GM21825 (cell line): ENCODE measurements around the gene SBF1.
"Not testable (repeated sequence)": the region's sequence is repeated elsewhere in the genome, so short reads cannot be mapped to it uniquely, and the experiment has no call there.

ENCODE experiments used
- ATAC-seq: cut with Tn5 transposase; IDR thresholded peaks from one replicate; pipeline ENCODE4 v1.9.1; 2021; ENCODE audit warnings: mild to moderate bottlenecking, moderate library complexity; ENCODE audit not compliant: unreplicated experiment

SBF1 gene, protein sequence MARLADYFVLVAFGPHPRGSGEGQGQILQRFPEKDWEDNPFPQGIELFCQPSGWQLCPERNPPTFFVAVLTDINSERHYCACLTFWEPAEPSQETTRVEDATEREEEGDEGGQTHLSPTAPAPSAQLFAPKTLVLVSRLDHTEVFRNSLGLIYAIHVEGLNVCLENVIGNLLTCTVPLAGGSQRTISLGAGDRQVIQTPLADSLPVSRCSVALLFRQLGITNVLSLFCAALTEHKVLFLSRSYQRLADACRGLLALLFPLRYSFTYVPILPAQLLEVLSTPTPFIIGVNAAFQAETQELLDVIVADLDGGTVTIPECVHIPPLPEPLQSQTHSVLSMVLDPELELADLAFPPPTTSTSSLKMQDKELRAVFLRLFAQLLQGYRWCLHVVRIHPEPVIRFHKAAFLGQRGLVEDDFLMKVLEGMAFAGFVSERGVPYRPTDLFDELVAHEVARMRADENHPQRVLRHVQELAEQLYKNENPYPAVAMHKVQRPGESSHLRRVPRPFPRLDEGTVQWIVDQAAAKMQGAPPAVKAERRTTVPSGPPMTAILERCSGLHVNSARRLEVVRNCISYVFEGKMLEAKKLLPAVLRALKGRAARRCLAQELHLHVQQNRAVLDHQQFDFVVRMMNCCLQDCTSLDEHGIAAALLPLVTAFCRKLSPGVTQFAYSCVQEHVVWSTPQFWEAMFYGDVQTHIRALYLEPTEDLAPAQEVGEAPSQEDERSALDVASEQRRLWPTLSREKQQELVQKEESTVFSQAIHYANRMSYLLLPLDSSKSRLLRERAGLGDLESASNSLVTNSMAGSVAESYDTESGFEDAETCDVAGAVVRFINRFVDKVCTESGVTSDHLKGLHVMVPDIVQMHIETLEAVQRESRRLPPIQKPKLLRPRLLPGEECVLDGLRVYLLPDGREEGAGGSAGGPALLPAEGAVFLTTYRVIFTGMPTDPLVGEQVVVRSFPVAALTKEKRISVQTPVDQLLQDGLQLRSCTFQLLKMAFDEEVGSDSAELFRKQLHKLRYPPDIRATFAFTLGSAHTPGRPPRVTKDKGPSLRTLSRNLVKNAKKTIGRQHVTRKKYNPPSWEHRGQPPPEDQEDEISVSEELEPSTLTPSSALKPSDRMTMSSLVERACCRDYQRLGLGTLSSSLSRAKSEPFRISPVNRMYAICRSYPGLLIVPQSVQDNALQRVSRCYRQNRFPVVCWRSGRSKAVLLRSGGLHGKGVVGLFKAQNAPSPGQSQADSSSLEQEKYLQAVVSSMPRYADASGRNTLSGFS (N-terminal part only)

DNA sequence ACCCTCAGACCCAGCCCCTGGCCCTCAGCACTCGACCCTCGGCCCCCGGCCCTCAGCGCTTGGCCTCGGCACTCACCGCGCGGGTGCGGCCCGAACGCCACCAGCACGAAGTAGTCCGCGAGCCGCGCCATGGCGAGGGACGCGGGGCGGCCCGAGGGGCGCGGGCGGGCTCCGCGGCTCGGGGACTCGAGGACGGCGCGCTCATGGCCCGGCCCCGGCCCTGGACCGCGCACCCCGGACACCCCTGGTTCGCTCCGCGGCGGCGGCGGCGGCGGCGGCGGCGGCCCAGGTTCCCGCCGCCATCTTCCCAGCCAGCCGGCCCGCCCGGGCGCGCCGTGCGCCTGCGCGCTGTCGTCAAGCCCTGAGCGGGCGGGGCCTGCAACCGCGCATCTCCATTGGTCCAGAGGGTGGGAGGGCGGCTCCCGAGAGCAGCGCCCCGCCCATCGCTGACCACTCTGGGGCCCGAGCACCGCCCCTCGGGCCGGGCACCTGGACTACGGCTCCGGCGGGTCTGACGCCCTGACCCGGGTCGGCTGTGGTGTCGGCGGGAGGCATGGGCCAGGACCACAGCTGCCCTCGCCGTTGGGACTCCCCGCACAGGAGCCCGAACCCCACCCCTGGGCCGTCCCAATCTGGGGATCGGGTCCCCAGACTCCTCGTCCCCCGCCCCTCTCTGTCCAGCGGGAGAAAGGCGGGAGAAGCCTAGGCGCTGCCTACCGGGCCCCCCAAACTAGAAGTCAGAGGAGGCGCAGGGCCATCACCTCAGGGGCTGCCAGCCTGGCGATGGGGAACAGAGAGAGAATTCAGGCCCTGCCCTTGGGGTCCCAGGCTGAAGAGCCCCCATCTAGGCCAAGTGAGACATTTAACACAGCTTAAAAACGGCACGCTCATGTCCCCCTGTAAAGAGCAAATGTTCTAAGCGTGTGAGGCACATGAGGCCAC lies at the start of gene SBF1:
SBF1 (minus strand) TSS at position 326 of the 942 bp plus-strand sequence; CDS start at position 131, 195 bp downstream.
- ATAC-seq, result peak; percentile 50

DNA sequence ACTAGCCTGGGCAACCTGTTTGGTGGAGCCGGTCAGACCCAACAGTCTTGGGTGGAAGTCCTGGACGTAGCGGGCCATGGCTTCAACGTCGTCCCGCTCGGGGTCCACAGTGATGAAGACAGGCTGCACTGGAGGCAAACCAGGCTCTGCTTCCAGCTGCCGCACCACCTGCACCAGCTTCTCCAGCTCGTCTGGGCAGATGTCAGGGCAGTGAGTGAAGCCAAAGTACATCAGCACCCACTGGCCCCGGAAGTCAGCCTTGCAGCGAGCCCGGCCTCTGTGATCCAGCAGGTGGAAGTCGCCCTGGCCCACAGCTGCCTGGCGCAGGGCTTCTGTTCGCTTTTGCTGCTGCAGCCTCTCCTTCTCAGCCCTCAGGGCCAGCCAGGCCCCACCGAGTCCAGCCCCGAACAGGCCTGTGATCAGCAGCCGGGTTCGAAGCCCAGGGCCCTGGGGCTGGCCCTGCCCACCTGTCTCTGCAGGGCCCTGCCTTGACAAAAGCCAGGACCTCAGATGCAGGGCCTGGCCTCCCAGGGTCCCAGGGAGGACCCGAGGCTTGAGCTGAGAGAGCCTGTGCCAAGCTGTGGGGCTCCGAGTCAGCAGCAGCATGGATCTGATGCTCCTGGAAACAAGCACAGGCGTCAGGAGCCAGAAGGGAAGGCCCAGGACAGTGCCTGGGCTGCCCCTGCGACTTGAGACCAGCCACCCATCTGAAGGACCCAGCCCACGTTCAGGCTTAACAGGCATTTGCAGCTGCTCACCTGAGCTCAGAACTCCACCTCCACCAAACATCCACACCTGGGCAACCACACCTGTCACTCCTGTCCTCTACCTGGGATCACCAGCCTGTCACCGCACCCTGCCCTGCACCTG lies 49.2 kb upstream of the SBF1 start:
- ATAC-seq, result no peak

DNA sequence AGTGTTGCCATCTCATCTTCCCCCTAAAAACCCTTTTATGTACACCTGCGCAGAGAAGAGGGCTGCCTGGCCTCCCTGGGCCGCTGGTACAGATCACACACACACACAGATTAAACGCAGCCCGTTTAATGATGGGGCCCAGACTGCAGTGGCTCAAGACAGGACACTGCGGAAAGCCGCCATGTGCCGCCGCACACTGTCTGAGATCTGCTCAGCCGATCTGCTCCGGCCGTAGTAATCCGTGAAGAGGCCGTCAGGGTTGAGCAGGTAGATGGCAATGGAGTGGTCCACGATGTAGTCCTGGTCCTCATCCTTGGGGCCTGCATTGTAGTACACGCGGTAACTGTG lies 48.6 kb upstream of the SBF1 start:
- ATAC-seq, result no peak

DNA sequence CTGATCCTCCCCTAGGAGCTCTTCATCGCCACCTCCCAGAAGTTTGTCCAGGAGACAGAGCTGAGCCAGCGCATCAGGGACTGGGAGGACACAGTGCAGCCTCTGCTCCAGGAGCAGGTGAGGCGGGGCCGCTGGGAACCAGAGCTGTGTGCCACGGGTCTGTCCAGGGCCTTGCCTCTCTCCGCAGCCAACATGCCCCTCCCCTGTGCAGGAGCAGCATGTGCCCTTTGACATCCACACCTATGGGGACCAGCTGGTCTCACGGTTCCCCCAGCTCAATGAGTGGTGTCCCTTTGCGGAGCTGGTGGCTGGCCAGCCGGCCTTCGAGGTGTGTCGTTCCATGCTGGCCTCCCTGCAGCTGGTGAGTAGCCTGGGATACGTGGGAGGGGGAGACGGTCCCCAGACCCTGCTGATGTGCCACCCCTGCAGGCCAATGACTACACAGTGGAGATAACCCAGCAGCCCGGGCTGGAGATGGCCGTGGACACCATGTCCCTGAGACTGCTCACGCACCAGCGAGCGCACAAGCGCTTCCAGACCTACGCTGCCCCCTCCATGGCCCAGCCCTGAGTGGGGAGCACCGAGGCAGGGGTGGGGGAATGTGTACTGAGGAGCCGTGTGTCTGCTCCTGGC lies 48.1 kb upstream of the SBF1 start:
- ATAC-seq, result no peak

DNA sequence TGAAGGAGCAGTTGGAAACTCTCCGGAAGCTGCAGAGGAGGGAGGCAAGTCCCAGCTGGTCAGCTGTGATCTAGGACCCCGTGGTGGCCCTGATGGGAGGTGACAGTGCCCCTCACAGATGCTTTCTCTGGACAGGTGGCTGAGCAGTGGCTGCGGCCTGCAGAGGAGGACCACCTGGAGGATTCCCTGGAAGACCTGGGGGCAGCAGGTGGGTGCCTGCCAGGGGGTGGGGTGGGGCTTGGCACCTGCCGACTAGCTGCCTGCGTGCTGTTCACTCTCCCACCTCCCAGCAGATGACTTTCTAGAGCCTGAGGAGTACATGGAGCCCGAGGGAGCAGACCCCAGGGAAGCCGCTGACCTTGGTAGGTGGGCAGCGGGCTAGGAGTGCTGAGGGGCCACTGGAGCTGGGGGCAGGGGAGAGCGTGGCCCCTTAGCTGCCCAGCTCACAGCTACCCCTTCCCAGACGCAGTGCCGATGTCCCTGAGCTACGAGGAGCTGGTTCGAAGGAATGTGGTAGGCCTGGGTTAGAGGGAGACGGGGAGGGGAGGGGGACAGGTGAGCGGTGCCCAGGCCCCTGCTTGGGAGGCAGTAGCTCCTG lies 47.5 kb upstream of the SBF1 start:
- ATAC-seq, result no peak

DNA sequence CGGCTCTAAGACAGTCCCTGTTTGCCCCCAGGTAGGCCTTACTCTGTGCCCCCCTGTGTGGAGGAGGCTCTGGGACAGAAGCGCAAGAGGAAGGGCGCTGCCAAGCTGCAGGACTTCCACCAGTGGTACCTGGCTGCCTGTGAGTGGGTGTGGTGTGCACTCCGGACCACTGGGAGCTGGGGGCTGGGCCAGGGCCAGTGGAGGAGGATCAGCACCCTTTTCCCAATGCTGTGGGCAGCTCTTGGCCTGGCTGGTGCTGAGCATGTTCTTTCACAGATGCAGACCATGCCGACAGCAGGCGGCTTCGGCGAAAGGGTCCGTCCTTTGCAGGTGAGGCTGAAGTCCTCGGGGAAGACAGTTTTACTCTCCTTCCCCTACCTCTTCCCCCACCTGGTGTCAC lies 46.9 kb upstream of the SBF1 start:
- ATAC-seq, result no peak

DNA sequence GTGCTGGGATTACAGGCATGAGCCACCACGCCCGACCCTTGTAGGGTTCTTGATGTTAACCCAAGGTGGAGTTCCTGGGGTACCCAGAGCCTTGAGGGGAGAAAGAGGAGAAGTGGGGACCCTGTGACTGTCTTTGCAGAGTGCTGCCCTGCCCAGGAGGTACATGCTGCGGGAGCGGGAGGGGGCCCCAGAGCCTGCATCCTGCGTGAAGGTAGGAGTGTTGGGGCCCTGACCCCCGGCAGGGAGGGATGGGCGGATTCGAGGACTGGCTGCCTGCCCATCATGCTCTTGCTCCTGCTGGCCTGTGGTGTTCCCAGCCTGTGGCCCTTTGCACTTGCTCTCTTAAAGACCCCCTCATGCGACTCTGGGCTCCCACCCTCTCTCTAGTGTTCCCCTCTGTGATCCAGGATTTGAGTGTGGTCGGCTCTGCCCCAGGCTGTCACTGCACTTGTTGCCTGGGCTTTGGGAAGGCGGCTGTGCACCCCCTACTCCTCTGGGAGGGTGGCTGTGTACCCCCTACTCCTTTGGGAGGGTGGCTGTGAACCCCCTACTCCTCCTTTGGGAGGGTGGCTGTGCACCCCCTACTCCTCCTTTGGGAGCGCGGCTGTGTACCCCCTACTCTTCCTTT lies 46.1 kb upstream of the SBF1 start:
- no peak for ATAC-seq

DNA sequence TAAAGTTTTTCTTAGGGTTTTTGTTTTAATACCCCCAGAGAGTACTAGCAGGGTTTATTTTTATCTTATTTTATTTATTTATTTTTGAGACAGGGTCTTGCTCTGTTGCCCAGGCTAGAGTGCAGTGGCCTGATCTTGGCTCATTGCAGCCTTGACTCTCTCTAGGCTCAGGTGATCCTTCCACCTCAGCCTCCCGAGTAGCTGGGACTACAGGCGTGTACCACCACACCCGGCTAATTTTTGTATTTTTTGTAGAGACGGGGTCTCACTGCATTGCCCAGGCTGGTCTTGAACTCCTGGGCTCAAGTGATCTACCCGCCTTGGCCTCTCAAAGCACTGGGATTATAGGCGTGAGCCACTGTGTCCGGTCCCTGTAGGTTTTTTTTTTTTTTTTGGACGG lies 45.3 kb upstream of the SBF1 start:
- ATAC-seq, result not testable (repeated sequence)

DNA sequence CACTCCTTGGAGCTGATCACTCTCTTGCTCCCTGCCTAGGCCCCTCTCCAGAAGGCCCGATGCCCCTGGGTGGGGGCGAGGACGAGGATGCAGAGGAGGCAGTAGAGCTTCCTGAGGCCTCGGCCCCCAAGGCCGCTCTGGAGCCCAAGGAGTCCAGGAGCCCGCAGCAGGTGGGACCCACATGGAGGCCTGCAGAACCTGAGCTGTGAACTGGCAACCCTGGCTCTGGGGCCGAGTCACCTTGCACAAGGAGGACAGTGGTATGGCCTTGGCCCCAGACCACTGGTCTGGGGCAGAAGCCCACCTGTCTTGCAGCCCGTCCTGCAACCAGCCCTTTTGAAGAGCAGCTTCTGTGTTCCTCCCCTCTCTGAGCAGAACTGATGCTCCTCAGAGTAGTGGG lies 44.3 kb upstream of the SBF1 start:
- no peak for ATAC-seq

DNA sequence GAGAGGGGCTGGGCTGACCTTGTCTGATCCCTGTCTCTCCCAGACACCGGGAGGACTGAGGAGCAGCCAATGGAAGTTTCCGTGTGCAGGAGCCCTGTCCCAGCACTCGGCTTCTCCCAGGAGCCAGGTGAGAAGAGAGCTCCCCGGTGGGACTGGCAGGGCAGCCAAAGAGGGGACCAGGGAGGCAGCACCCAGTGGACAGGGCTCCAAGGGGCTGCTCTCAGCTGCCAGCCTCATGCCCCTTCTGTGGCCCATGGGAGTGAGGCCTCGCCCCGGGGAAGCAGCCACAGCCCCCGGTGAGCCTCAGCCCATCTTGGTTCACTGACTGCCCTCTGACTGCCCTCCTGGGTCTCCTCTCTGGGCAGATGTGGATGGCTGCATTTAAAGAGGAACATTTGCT lies 43.8 kb upstream of the SBF1 start:
- no peak for ATAC-seq

DNA sequence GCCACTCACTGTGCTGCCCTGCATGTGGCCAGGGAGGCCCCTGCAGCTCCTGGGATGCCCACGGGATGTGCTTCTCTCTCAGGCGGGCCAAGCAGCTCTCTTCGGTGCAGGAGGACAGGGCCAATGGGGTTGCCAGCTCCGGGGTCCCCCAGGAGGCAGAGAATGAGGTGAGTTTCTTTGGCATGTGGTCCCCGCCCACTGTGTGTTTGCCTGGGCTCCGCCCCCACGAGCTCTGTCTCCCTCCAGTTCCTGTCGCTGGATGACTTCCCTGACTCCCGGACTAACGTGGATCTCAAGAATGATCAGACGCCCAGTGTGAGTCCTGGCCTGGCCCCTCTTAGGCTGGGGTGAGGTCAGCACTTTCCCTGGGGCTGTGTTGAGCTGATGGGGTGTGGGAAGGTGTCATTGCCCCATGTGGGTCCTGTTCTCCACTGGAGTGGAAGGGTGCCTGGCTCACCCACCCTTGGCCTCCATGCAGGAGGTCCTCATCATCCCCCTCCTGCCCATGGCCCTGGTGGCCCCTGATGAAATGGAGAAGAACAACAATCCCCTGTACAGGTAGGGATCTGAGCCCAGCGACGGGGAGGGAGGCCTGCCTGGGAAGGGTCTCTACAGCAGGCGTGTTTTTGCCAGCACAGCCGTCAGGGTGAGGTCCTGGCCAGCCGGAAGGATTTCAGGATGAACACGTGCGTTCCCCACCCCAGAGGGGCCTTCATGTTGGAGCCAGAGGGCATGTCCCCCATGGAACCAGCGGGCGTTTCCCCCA lies 42.8 kb upstream of the SBF1 start:
- ATAC-seq, result no peak

DNA sequence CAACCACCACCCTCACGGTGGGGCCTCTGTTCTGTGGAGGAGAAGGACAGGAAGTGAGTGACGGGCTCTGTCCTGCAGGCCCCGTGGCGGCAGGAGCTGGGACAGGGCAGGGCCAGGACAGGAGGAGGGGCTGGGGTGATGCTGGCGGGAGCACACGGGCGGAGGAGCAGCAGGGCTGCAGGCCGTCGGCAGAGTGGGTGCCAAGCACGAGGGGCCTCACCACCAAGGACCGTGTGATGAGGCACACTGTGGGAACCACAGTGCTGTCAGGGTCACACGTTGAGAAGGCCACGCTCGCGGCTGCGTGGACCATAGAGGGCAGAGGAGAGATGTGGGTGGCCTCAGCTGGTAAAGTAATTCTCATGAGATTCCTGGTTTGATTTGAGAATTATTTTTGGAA lies 42.1 kb upstream of the SBF1 start:
- no peak for ATAC-seq

DNA sequence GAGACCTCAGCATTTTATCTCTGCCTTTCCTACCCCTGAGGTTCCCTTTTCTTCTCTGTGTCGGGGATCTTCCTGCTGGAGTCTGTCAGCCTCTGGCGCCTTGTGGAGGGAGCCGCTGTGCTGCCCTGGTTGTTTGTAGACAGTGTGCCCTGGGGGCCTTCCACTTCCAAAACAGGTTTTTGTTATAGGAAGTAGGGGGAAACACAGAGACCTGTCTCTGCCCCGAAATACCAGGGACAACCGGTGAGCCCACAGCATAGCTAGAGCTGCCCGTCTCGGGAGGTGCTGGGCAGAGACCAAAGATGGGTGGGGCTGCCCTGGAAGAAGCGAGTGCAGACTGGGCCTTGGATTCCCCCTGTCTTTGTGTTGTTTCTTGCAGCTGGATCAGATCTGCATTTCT lies 41.2 kb upstream of the SBF1 start:
- no peak for ATAC-seq

DNA sequence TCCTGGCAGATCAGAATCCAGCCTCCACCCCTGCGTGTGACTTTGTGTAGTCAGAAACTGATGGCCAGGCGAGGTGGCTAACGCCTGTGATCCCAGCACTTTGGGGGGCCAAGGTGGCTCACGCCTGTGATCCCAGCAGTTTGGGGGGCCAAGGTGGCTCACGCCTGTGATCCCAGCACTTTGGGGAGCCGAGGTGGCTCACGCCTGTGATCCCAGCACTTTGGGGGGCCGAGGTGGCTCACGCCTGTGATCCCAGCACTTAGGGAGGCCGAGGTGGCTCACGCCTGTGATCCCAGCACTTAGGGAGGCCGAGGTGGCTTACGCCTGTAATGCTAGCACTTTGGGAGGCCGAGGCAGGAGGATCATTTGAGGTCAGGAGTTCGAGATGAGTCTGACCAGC lies 38.3 kb upstream of the SBF1 start:
- no peak for ATAC-seq

DNA sequence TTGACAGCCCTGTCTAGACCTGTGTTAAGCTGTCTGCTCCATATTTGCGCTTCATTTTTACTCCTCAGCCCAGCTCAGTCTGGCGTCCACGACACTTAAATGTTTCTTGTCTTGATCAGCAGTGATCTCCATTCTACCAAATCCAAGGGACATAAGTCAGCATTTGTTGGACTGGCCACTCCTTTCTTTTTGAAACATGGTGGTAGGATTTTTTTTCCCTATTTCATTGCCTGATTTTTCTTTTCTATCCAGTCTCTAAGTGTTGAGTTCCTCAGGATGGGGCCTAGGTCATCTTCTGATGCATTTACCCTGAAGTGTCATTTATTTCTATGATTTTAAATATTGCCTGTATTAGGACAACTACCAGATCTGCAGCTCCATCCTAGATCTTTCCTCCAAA lies 34.1 kb upstream of the SBF1 start:
- ATAC-seq, result no peak

DNA sequence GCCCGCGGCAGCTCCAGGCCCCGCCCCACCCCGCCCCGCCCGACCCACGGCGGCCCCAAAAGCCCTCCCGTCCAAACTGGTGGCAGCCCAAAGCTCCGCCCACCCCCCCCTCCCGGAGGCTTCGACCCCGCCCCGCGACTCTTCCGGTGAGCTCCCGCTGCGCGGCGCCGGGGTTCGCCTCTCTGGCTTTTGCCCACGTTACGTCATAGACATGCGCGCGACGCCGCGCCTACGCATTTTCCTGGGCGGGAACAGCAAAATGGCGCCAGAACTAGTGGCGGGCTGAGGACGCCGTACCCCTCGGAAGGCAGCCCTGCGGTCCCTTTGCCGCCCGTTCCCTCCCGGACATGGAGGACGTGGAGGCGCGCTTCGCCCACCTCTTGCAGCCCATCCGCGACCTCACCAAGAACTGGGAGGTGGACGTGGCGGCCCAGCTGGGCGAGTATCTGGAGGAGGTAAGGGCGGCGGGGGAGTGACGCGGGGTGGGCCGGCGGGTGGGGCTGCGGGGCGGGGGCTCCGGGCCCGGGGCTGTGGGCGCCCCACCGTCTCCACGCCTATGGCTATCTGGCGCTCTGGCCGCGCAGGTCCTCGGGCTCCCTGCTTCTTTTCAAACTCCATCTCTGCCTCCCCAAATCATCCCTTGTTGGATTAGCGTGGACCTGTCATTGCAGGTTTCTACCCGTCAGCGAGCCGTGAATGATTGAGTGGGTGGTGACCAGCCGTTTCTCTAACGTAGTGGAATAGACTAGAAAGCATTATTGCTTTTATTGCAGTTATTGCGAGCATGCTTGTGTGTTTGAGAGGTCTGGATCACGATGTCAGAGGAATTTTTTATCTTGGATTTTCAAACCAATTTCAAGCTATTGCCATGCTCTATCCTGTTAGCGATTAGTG lies 33.4 kb upstream of the SBF1 start, which contains the start of gene NCAPH2:
NCAPH2 (plus strand) TSS at position 234 of the 894 bp plus-strand sequence; CDS start at position 348, 114 bp downstream.
- ATAC-seq, result peak; percentile 45
